Mesendoderm (in vitro differentiated cells): Measurements from ENCODE around the gene TEAD2.

Source experiments
- DNase-seq: peaks from one replicate; pipeline ENCODE4 v3.0.0; 2013
- H2AK5ac ChIP-seq: 2 replicates; pipeline ENCODE4 v1.6.1; 2013; ENCODE audit warnings: low read length, inconsistent platforms
- H2BK120ac ChIP-seq: 2 replicates; pipeline ENCODE4 v1.6.1; 2013; ENCODE audit warnings: low read depth, mild to moderate bottlenecking, low read length, moderate library complexity, mixed read lengths
- H2BK15ac ChIP-seq: replicated peaks from 2 replicates; pipeline ENCODE4 v1.6.1; 2013; ENCODE audit warnings: low read depth, mild to moderate bottlenecking, moderate library complexity
- H2BK5ac ChIP-seq: 2 replicates; pipeline ENCODE4 v1.6.1; 2013; ENCODE audit warnings: low read length, inconsistent platforms
- H3K18ac ChIP-seq: 2 replicates; pipeline ENCODE4 v1.6.1; 2013; ENCODE audit warnings: mild to moderate bottlenecking, low read length, mixed read lengths
- H3K23ac ChIP-seq: one replicate; pipeline ENCODE4 v1.6.1; 2013; ENCODE audit warnings: low read length
- H3K27ac ChIP-seq: 2 replicates; pipeline ENCODE4 v1.5.1; 2013; ENCODE audit warnings: low read depth, mild to moderate bottlenecking, inconsistent platforms, low read length, moderate library complexity
- H3K27me3 ChIP-seq: 2 replicates; pipeline ENCODE4 v1.6.1; 2013; ENCODE audit warnings: low read length, control low read depth, mild to moderate bottlenecking, inconsistent platforms; ENCODE audit not compliant: insufficient read depth, poor library complexity
- H3K36me3 ChIP-seq: 2 replicates; pipeline ENCODE4 v1.6.1; 2013; ENCODE audit warnings: low read length, inconsistent platforms; ENCODE audit not compliant: control insufficient read depth, insufficient read depth
- H3K4ac ChIP-seq: one replicate; pipeline ENCODE4 v1.6.1; 2013; ENCODE audit warnings: low read depth, mild to moderate bottlenecking, low read length, moderate library complexity
- H3K4me1 ChIP-seq: 2 replicates; pipeline ENCODE4 v1.6.1; 2013; ENCODE audit warnings: low read depth, low read length, inconsistent platforms; ENCODE audit not compliant: control insufficient read depth
- H3K4me2 ChIP-seq: 2 replicates; pipeline ENCODE4 v1.6.1; 2013; ENCODE audit warnings: low read length
- H3K4me3 ChIP-seq: 2 replicates; pipeline ENCODE4 v1.5.1; 2013; ENCODE audit warnings: mild to moderate bottlenecking, low read length
- H3K56ac ChIP-seq: one replicate; pipeline ENCODE4 v1.6.1; 2013; ENCODE audit warnings: low read length
- H3K79me1 ChIP-seq: 2 replicates; pipeline ENCODE4 v1.6.1; 2013; ENCODE audit warnings: low read length, inconsistent platforms
- H3K79me2 ChIP-seq: 2 replicates; pipeline ENCODE4 v1.6.1; 2013; ENCODE audit warnings: mild to moderate bottlenecking, low read length; ENCODE audit not compliant: control insufficient read depth, insufficient read depth
- H3K9ac ChIP-seq: 2 replicates; pipeline ENCODE4 v1.6.1; 2013; ENCODE audit warnings: low read length, inconsistent platforms
- H4K5ac ChIP-seq: one replicate; pipeline ENCODE4 v1.6.1; 2013; ENCODE audit warnings: low read length
- H4K8ac ChIP-seq: one replicate; pipeline ENCODE4 v1.6.1; 2013; ENCODE audit warnings: low read depth, mild to moderate bottlenecking, control low read depth, low read length, moderate library complexity
- WGBS: extraction: QIAGEN DNeasy Blood & Tissue Kit; methylation state at CpG from one replicate; pipeline ENCODE4 v1.1.7; 2013; ENCODE audit warnings: low lambda C conversion rate, missing lambda C conversion rate; ENCODE audit not compliant: insufficient coverage; ENCODE audit errors: extremely low coverage; 5-methylcytosine and 5-hydroxymethylcytosine counted together

Gene TEAD2

DNA sequence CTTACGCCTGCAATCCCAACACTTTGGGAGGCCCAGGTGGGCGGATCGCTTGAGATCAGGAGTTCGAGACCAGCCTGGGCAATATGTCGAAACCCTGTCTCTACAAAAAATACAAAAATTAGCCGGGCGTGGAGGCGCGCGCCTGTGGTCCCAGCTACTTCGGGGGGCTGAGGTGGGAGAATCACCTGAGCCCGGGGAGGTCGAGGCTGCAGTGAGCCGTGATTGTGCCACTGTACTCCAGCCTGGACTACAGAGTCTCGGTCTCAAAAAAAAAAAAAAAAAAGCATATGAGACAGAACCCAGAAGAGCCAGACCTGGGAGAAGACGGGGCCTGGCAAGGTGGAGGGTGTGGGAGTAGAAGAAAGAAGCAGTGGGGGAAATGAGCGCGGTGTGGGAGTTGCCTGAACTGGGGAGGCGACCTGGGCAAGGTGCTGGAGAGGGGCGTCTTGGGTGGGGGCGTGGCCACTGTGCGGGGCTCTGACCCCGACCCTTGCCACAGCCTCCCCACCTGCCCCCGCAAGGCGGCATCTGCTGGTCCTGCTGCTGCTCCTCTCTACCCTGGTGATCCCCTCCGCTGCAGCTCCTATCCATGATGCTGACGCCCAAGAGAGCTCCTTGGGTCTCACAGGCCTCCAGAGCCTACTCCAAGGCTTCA, 2.0 kb upstream of the TEAD2 start:
- Histone ChIP-seq H3K36me3 (peaks cover 1% of the 10 kb centered on the region), H4K5ac (no peak overlapping the region), H2BK5ac (no peak overlapping the region), H2BK15ac (no peak overlapping the region), H3K27me3 (no peaks in the 10 kb centered on the region), H3K27ac (peak overlapping the region; percentile 41), H2BK120ac (no peak overlapping the region), H3K4ac (no peak overlapping the region), H3K79me1 (peaks cover 11% of the 10 kb centered on the region), H3K9ac (peak overlapping the region; percentile 43), H3K56ac (peak overlapping the region; percentile 62), H3K4me1 (no peaks in the 10 kb centered on the region), H3K23ac (no peak overlapping the region), H3K4me3 (no peak overlapping the region), H3K4me2 (peak overlapping the region; percentile 11), H3K79me2 (peaks cover 25% of the 10 kb centered on the region), H4K8ac (no peak overlapping the region), H2AK5ac (no peak overlapping the region), H3K18ac (no peak overlapping the region)
- WGBS: no CpG with 5 or more reads among the region's 27 CpGs
- no peak for DNase-seq

DNA sequence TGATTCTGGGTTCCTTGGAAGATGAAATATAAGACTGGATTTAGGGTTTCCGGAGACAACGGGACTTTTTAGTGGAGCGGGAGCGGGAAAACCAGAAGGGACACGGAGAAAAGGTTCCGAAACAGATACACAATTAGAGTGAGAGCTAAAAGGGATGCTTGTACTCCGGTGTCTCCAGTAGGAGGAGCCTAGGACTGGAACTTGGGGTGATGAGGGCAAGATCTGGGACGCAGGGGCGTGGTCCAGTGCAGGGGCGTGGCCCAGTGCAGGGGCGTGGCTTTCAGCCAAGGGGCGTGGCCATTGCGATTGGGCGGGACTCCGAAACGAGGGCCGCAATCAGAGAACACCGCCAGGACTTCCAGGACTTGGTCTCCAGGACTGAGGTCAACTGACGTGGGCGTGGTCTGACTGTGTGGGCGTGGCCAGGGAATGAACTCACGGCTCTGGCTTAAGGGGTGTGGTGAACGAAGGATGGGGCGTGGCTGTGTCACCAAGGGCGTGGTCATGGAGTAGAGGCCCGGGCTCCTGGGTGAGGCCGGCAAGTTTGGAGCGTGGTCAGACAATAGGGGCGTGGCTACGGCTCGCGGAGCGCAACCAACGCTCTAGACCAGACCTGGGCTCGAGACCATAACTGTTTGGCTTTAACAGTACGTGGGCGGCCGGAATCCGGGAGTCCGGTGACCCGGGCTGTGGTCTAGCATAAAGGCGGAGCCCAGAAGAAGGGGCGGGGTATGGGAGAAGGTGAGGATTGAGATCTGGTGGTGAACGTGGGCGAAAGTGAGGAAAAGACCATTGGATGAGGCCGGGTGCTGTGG, 1.3 kb upstream of the TEAD2 start, which contains the start of gene DKKL1:
Gene DKKL1 (plus strand): TSS at position 610 of the 815 bp plus-strand sequence. CDS start 122 bp downstream, at position 732.
- Histone ChIP-seq H3K4me3 (peak within 1 kb of the TSS; percentile 25), H3K4ac (no peak within 1 kb of the TSS), H4K5ac (no peak within 1 kb of the TSS), H2BK5ac (peak within 1 kb of the TSS; percentile 73), H3K27ac (peak within 1 kb of the TSS; percentile 87), H2BK15ac (no peak within 1 kb of the TSS), H4K8ac (no peak within 1 kb of the TSS), H3K36me3 (peaks cover 3% of the 10 kb centered on the region), H2BK120ac (no peak within 1 kb of the TSS), H3K27me3 (no peaks in the 10 kb centered on the region), H3K56ac (peak within 1 kb of the TSS; percentile 91), H3K9ac (peak within 1 kb of the TSS; percentile 81), H3K4me2 (peak within 1 kb of the TSS; percentile 75), H3K18ac (peak within 1 kb of the TSS; percentile 34), H3K4me1 (no peaks in the 10 kb centered on the region), H3K79me1 (peaks cover 12% of the 10 kb centered on the region), H2AK5ac (peak within 1 kb of the TSS; percentile 58), H3K23ac (peak within 1 kb of the TSS; percentile 97), H3K79me2 (peaks cover 26% of the 10 kb centered on the region)
- DNase-seq: peak; percentile 100
- WGBS: no CpG with 5 or more reads among the region's 46 CpGs

- no peak overlapping the region for H2BK15ac ChIP-seq
- H3K79me2 ChIP-seq: peaks cover 26% of the 10 kb centered on the region
- peak overlapping the region; percentile 97 for H3K23ac ChIP-seq
- H3K9ac ChIP-seq: peak overlapping the region; percentile 81
- no peaks in the 10 kb centered on the region for H3K27me3 ChIP-seq
- peak overlapping the region; percentile 91 for H3K56ac ChIP-seq
- H4K5ac ChIP-seq: no peak overlapping the region
- peak overlapping the region; percentile 58 for H2AK5ac ChIP-seq
- peak overlapping the region; percentile 87 for H3K27ac ChIP-seq
- no peak overlapping the region for H3K4ac ChIP-seq
- peak overlapping the region; percentile 34 for H3K18ac ChIP-seq
- H3K4me2 ChIP-seq: peak overlapping the region; percentile 73
- peak overlapping the region; percentile 73 for H2BK5ac ChIP-seq
- H4K8ac ChIP-seq: no peak overlapping the region
- peak overlapping the region; percentile 25 for H3K4me3 ChIP-seq
- no peaks in the 10 kb centered on the region for H3K4me1 ChIP-seq
- WGBS: no CpG with 5 or more reads among the region's 14 CpGs
- no peak for DNase-seq
- peaks cover 12% of the 10 kb centered on the region for H3K79me1 ChIP-seq
- peaks cover 3% of the 10 kb centered on the region for H3K36me3 ChIP-seq
- no peak overlapping the region for H2BK120ac ChIP-seq
Observed at GRCh38 chr19:49362929-49363267, 682 bp upstream of the TEAD2 start.

DNA sequence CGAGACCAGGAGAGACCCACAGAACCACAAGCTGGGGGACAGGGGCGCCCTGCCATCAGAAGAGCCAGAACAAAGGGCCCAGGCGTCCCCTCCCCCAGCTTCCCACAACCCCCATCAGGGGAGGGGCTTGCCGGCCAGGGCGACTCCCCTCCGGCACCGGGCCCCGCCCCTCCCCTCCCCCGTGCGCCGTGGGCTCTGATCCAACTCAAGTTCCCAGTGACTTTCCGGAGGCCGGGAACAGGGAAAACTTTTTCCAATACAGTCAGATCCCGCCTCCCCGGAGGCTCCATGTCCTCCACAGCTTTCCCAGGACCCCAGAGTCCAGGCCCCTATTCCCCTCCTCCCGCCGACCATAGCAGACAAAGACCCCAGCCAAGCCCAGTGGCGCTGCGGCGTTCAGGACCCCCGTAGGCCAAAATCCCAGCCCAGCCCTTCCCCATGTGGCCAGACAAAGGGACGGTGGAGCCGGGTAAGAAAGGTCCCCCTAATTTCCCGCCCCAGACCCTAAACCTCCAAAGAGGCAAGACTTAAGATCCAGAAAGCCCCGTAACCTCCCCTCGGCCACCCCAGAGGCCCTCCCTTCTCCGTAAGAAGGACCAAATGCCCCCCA, 673 bp downstream of the TEAD2 start:
- Histone ChIP-seq H2AK5ac (peak overlapping the region; percentile 18), H3K79me1 (peaks cover 19% of the 10 kb centered on the region)
- DNase-seq: peak; percentile 88

DNA sequence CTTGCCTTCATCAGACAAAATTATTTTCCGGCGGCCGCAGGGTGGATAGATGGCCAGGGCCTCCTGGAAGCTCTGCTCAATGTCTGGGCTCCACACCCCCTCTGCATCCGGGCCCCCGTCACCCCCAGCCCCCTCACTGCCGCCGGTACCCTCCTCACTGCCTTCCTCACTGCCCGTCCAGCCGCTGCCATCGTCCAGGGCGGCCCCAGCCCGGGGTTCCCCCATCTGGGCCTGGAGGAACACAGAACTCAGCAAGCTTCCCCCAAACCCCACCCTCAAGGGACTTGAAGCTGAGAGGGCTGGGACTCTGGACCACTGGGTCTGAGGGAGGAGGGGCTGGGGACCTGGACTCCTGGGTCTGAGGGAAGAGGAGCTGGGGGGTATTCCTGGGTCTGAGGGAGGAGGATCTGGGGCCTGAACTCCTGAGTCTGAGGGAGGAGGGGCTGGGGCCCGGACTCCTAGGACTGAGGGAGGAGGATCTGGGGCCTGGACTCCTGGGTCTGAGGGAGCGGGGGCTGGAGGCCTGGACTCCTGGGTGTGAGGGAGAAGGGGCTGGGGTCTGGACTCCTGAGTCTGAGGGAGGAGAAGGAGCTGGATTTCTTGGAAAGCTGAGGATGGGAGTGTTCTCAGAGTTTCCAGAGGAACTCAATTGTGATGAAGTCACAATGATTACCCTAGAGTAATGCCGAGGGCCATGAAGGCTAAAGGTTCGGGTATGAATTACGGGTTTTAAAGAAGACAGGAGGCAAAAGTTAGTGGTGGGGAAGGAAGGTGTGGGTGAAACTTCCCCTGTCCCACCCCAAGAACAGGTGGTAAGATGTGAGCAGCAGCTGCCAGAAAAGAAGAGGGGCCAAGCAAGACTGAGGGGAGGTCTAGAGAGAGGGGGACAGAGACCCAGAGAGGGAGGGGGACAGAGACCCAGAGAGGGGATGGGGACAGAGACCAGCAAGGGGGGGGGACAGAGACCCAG, 2.1 kb downstream of the TEAD2 start:
- Histone ChIP-seq H3K23ac (no peak overlapping the region), H3K79me2 (peaks cover 26% of the 10 kb centered on the region), H3K36me3 (peaks cover 9% of the 10 kb centered on the region), H3K79me1 (peaks cover 20% of the 10 kb centered on the region), H3K18ac (peak overlapping the region; percentile 65), H4K5ac (no peak overlapping the region), H3K56ac (peak overlapping the region; percentile 84), H3K4me1 (no peaks in the 10 kb centered on the region), H2AK5ac (no peak overlapping the region), H3K27me3 (no peaks in the 10 kb centered on the region), H3K4me2 (peak overlapping the region; percentile 15), H2BK5ac (no peak overlapping the region), H4K8ac (no peak overlapping the region), H3K27ac (no peak overlapping the region), H3K4ac (peak overlapping the region; percentile 84), H2BK15ac (no peak overlapping the region), H3K4me3 (no peak overlapping the region), H3K9ac (peak overlapping the region; percentile 98), H2BK120ac (no peak overlapping the region)
- WGBS: no CpG with 5 or more reads among the region's 17 CpGs
- no peak for DNase-seq

More for the DNA sequence above, 673 bp downstream of the TEAD2 start:
- Histone ChIP-seq H3K36me3 (peaks cover 6% of the 10 kb centered on the region), H3K18ac (peak overlapping the region; percentile 99), H3K9ac (peak overlapping the region; percentile 98), H2BK15ac (no peak overlapping the region), H3K56ac (peak overlapping the region; percentile 98), H3K27ac (peak overlapping the region; percentile 92), H3K4me3 (peak overlapping the region; percentile 98), H4K5ac (no peak overlapping the region), H3K4ac (peak overlapping the region; percentile 94), H2BK120ac (peak overlapping the region; percentile 33), H3K27me3 (no peaks in the 10 kb centered on the region), H4K8ac (peak overlapping the region; percentile 83), H3K23ac (peak overlapping the region; percentile 59), H3K4me1 (no peaks in the 10 kb centered on the region), H3K79me2 (peaks cover 26% of the 10 kb centered on the region), H3K4me2 (peak overlapping the region; percentile 23), H2BK5ac (peak overlapping the region; percentile 89)
- no CpG with 5 or more reads among the region's 27 CpGs for WGBS
